HFF-Myc (cell line): ENCODE results near the gene STRADA.

Source experiments
- DNase-seq: peaks from one replicate; pipeline ENCODE4 v3.0.0-alpha.2; 2011; ENCODE audit warnings: low read depth; ENCODE audit errors: extremely low read depth
- H3K4me3 ChIP-seq: replicated peaks from 2 replicates; pipeline ENCODE4 v1.5.1; 2011; ENCODE audit warnings: low read depth, mild to moderate bottlenecking, control low read depth, low read length
- CTCF ChIP-seq: IDR thresholded peaks from 2 replicates; pipeline ENCODE4 v1.5.1; 2012; ENCODE audit warnings: mild to moderate bottlenecking, low read depth, low read length, control low read depth; ENCODE audit errors: missing control alignments

Gene STRADA

GRCh38 chr17:63658366-63658765, 83.2 kb downstream of the STRADA start:
- H3K4me3 ChIP-seq: no peak overlapping the region
- no peak for TF ChIP-seq CTCF

GRCh38 chr17:63657786-63658185, 83.8 kb downstream of the STRADA start:
- no peak for TF ChIP-seq CTCF
- no peak overlapping the region for H3K4me3 ChIP-seq
- no peak for DNase-seq

More at GRCh38 chr17:63658366-63658765, 83.2 kb downstream of the STRADA start:
- DNase-seq: no peak

GRCh38 chr17:63653050-63653449, 88.5 kb downstream of the STRADA start:
- no peak for DNase-seq
- H3K4me3 ChIP-seq: no peak overlapping the region
- no peak for TF ChIP-seq CTCF
